Activated CD8-positive, alpha-beta memory T cell treated with anti-CD3 and anti-CD28 coated beads for 24 hours (primary cell): ENCODE results near the gene ARL16.

Experiments used
- DNase-seq: peaks from one replicate; pipeline ENCODE4 v3.0.0-alpha.2; 2020

Gene ARL16, protein sequence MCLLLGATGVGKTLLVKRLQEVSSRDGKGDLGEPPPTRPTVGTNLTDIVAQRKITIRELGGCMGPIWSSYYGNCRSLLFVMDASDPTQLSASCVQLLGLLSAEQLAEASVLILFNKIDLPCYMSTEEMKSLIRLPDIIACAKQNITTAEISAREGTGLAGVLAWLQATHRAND

DNA sequence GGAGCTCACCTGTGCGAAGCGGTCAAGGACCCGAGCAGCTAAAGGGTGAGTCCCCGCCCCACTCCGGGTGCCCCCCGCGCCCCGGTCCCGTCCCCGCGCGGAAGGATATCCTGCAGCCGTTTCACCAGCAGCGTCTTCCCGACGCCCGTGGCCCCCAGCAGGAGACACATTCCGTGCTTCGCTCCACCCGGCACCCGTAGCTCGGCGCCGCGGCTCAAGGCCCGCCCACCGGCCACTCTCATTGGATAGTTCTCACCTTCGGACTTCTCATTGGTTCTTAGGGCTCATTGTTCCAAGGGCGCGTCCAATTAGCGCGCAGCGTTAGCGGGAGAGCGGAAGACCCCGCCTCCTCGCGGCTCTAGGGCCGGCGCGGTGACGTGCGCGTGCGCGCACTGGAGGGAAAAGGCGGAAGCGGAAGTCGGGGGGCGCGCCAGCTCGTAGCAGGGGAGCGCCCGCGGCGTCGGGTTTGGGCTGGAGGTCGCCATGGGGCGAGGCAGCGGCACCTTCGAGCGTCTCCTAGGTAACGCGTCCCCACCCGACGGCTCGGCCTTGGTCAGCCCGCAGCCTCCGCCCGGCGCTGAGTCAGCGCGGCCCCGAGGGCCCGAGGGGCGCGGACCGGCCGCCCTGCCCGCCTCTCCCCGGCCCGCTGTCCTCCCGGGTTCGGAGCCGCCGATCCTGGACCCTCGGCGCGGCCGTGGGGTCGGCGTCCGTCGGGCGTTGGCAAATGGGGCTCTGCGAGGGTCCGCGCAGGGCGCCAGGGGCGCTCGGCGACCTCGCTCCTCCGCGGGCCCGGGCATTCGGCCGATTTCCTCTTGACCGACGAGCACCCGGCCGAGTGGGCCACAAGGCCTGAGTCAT lies at the start of gene ARL16, which contains the start of gene HGS:
ARL16 (minus strand) TSS at position 214 of the 858 bp plus-strand sequence; CDS start at position 170, 44 bp downstream.
HGS (plus strand) TSS at position 428 of the 858 bp plus-strand sequence; CDS start at position 484, 56 bp downstream.
- DNase-seq: peak; percentile 98

DNA sequence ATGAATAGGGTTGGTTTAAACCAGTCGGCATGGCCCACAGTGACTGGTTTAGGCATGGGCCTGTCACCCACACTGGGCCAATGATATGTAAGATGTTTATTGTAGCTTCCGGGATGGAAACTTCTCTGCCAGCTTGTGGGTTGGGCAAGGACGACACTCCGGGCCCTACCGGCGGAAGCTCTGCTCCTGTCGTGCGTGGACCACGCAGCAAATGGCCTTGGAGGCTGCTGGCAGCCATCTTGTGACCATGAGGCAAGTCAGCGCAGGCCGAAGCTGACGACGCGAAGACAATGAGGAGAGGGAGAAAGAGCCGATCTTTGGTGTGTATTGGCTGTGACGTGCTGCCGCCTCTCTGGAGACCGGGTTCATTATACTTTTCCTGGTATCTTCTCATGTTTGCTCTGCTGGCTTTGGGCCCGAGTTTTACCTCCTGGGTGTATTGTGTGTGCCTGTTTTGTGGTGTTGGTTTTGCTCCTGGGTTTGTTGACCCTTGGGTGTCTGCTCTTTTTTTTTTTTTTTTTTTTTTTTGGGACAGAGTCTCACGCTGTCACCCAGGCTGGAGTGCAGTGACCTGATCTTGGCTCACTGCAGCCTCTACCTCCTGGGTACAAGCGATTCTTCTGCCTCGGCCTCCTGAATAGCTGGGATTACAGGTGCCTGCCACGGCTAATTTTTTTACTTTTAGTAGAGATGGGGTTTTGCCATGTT lies 43.9 kb upstream of the ARL16 start:
- no peak for DNase-seq

DNA sequence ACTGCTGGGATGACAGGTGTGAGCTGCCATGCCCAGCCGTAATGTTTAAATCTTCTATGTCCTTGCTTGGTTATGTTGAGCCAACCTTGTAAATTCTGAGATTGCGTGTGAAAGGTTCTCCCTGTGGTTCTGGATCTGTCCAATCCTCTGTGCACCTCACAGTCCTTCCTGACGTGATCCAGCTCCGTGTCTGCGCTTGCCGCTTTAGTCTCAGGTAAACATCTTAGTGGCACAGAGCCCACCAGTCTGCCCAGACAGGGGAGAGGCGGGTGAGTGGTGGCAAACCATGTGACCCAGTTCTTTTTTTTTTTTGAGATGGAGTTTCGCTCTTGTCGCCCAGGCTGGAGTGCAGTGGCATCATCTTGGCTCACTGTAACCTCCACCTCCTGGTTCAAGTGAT lies 42.4 kb upstream of the ARL16 start:
- no peak for DNase-seq

DNA sequence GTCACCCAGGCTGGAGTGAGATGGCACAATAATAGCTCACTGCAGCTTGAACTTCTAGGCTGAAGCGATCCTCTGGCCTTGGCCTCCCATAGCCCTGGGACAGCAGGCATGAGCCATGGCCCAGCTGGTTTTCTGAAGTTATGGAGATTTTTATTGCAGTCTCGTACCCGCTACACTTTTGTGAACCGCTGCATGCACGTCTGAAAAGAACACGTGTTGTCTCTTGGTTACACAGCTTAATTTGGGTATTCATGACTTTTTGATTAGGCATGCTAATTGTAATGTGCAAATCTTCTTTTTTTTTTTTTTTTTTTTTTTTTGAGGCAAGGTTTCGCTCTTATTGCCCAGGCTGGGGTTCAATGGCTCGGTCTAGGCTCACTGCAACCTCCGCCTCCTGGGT lies 41.8 kb upstream of the ARL16 start:
- DNase-seq: no peak

DNA sequence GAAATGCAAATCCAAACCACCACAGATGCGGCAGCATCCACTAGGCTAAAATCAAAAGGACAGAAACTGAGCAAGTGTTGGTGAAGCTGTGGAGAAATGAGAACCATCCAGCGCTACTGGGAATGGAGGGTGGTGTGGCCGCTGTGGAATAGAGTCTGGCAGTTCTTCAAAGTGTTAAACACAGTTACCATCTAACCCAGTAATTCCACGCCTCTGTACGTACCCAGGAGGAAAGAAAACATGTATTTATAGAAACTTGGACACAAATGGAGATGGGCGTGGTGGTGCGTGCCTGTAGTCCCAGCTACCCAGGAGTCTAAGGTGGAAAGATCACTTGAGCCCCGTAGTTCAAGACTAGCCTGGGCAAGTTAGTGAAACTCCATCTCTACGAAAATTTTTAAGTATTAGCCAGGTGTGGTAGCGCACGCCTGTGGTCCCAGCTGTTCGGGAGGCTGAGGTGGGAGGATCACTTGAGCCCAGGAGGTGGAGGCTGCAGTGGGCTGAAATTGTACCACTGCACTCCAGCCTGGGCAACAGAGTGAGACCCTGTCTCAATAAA lies 40.1 kb upstream of the ARL16 start:
- DNase-seq: no peak

DNA sequence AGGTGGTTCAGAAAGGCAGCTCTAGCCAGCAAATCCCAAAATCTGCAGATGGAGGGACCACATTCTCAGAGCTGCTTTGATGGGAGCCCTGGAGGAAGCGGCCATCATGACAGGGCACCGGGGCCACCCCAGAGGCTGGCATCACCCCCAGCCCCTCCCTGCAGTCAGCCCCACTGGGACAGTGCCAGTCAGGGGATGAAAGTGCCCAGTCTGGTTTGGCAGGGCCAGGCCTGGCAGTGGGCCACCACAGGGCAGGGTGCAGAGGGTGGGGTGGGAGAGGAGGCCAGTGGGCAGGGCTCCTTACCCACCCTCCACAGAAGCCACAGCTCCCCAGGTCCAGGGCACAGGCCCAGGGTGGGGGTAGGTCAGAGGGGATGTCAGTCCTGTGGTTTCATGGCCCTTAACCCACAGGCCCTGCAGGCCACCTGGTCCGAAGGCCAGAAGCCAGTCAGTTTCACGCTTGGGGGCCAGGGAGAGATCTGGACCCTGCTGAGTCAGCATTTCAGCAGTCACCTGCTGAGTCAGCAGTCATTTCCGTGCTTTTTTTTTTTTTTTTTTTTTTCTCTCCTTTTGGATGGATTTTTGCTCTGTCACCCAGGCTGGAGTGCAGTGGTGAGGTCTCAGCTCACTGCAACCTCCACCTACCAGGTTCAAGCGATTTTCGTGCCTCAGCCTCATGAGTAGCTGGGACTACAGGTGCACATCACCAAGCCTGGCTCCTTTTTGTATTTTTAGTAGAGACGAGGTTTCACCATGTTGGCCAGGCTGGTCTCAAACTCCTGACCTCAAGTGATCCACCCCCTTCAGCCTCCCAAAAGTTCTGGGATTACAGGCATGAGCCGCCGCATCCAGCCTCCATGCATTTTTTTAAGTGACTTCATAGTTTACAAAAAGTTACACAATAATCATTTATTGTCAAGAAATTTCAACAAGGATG lies 38.9 kb upstream of the ARL16 start:
- no peak for DNase-seq

DNA sequence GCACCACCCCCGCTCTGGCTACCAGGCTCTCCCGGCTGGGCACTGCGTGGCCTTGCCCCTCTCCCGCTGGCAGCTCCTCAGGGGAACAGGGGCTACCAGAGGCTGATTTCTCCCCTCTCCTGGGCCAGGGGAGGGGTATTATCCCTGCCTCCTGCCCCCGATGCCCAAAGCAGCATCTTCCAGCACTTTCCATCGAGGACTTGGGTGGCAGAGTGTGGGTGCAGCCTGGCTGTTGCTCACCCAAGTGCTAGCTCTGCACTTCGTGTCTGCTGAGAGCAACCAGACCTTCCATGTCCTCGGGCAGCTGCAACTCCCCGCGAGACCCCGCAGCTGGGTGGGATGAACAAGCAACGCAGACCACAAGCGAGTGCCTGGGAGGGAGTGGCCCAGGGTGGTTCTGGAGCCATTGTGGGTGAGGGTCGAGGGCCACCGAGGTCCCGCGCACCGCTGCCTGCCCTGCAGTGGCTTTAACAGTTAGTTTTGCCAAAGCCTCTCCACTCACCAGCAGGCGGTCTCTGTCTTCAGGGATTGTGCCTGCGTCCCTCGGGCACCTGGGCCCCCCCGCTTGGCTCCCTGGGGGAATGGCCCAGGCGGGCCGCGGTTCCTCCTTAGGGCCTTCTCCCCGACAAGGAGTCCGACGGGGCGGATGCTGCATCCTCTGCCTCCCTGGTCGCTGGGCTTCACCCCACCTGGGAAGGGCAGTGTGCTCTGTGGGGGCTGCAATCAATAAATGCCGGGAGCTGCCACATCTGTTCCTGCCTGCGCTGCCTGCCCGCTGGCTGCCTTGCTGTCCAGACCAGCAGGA lies 36.9 kb upstream of the ARL16 start:
- DNase-seq: no peak

DNA sequence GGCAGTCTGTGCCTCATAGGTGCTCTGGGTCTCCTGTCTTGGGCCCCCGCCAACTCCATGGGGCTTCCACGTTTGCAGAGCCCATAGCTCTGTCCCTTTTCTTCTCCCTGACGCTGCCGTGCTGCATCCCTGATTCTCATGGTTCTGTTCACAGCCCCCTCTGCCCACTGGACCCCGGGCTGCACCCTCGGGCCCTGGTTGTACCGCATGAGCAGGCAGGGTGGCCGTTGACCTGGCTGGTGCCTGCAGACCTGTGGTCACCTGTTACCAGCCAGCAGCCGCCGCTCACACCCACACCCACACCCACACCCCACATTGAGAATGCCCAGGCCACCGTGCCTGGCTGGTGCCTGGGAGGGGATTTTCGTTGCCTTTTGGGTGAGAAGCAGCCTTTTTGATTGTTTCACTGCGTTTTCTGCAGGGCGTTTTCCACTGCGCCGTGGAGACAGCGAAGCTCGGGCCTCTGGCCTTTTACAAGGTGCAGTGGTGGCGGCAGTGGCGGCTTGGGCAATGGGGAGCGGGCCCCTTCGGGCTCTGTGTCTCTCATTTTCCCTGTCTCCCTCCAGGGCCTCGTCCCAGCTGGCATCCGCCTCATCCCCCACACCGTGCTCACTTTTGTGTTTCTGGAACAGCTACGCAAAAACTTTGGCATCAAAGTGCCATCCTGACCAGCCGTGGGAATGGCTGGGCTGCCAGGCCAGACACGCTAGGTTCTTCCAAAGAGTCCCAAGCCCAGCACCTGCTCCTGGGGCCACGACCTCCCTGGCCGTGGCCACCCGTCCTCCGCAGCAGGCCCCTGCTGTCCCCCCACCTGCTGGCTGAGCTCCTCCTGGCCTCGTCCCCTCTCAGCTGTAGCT lies 36.0 kb upstream of the ARL16 start:
- DNase-seq: no peak

DNA sequence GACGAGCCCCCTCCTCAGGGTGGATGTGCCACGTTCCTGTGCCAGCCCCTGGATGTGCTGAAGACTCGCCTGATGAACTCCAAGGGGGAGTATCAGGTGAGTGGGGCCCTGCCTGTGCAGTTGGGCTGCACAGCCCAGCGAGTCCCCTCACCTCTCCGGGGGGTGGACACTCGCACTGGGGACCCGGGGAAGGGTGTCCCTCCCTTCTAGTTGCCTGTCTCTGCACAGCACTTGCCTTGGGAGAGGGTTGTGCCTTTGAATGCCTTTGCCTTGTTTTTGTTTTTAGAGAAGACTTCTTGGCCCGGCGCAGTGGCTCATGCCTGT lies 34.1 kb upstream of the ARL16 start:
- DNase-seq: no peak

DNA sequence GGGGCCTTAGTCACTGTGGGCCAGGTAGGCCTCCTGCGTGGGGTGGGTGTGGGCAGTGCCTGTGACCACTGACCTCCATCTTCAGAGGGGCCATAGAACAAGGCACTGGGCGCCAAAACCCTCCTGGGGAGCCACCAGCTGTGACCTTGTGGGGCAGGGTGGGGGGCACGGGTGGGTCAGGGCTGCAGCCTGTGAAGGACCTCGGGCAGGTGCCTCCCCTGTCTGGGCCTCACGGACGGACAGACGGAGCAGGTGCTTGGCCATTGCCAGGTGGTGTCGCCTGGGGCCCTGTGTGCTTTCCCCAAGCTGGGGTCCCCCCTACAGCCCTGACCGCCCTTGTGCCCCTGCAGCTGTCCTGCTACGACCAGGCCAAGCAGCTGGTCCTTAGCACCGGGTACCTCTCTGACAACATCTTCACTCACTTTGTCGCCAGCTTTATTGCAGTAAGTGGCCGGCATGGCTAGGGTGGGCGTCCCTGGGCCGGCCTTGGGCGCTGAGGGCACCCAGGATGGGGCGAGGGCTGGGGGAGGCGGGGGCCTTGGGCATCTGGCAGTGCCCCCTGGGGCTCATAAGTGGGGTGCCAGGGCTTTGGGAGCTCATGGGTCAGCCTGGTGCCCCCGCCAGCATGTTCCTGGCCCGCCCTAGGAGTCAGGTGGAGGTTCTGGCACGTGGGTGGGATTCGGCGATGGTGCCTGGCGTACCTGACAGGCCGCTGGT lies 33.6 kb upstream of the ARL16 start:
- no peak for DNase-seq

DNA sequence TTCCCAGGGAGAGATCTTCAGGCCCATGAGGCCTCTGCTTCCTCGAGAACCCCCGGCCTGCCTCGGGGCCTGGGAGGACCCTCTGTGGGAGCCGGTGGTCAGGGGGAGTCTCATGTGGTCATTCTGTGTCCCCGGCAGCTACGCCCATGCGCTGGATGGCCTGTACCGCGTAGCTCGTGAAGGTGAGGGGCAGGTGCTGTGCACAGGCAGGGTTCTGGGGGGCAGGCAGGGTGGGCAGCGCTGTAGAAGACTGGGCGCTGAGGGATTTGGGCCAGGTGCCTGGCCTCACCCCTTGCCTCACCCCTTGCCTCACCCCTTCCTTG lies 33.0 kb upstream of the ARL16 start:
- no peak for DNase-seq

DNA sequence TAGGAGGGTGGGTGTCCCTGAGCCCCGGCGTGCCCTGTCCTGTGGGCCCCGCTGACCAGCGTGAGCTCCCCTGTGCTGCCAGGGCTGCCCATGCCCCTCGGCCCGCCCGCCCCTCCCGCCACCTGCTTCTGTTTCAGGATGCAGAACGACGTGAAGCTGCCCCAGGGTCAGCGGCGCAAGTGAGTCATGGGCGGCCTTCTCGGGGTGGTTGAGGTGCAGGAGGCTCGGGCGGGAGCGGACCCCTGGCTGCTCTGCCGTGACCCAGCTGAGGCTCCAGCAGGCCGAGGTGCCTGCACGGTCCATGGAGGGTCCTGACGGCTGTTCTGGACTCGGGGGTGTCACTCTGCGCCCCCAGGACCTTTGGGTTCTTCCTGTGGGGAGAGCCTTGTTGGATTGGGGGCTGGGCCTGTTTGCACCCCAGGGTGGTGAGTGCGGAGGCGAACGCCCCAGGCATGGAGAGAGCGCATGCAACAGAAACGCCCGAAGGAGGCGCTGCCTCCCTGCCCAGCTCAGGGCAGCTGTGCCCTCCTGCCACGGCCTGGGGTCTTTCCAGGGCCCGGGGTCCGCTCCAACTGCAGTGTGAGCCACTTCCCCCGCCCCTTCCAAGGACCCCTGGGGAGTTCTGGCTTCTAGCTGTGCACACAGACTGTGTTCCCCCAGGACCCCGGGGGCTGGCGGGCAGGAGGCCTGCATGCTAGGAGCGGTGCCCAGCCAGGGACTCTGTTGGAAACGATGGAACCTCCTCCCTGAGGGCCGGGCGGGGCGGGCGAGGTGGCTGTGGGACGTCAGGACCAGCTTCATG lies 32.5 kb upstream of the ARL16 start:
- DNase-seq: no peak

DNA sequence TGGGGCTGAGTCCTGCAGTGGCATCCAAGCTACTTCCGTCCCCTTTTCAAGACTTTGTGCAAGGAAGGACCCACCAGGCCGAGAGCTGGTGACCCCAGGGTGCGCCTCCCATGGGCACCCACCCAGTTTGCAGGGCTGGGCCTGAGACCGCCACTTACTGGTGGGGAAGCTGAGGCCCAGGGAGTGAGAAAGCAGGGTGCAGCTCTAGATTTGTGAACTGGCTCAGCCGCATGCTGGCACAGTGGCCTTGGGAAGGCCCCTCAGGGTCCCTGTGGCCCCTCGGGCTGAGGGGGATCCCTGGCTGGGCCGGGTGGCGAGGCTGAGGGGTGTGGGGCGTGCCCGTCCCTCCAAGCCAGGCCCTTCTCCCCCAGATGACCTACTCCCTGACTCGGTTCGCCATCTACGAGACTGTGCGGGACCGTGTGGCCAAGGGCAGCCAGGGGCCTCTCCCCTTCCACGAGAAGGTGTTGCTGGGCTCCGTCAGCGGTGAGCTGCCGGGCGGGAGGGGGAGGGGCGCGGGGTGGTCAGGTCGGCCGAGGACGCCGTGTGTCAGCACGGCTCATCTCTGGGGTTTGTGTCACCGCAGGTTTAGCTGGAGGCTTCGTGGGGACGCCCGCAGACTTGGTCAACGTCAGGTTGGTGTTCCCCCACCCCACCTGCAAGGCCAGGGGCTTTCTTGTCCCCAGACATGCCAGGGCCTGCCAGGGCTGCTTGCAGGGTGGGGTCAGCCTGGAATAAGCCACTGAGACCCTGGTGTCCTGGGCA lies 31.7 kb upstream of the ARL16 start:
- no peak for DNase-seq

DNA sequence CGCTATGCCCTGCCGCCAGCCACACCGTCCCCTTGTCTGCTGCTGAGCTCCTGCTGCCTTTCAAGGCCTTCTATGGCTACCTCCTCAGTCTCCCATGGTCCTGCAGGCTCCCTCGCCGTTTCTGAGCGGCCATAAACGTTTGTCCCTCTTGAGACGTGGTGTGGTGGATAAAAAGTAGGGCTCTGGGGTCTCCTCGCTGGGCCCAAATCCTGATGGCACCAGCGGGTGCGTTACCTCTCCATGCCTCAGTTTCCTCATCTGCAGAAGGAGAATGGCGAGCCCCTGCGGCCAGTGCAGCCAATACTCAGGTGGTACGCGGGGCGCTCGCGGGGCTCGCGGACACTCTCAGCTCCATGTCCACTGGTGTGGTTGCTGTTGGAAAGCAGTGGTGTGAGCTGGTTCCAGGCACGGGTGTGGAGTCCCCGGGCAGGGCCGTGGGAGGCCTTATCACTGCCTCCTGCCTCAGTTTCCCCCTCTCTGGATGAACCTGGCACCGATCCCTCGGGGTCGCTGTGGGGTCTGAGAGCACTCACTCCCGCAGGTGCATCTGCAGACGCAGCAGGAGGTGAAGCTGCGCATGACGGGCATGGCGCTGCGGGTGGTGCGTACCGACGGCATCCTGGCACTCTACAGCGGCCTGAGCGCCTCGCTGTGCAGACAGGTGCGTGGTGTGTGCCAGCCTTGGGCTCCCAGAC lies 31.0 kb upstream of the ARL16 start:
- DNase-seq: no peak

DNA sequence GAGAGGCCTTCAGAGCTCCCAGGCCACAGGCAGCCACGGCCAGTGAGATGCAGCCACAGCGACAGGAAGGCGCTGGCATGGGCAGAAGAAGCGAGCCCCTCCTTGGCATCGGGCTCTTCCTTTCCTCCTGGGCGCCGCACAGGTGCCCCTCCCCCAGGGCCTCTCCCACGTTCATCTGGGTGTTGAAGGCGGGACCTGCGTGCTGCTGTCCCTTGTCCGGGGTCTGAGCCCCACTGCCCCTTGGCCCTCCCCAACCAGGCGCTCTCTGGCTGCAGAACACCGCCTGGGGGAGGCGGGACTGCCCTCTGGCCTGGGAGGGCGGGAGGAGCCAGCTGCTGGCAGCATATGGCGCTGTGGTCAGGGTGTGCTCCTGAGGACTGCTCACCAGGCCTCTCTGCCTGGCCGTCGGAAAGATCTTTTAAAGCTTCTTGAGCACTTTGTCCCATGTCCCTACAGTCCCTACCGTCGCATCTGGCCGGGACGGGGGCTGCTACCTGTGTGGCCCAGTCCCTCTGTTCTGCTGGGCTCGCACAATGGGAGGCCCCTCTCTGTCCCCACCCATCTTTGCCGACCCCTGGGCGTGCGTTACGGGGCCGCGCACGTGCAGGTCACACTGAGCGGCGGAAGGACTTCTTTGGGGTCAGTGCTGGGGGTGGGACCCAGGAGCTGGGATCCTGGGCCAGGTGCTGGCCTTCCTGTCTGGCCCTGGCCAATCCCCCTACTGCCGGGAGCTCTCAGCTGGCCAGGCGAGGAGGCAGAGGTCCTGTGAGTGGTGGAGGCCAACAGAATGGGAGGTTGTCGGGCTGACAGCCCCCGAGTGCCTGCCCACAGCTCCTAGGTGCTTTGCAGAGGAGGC lies 30.2 kb upstream of the ARL16 start:
- DNase-seq: no peak

DNA sequence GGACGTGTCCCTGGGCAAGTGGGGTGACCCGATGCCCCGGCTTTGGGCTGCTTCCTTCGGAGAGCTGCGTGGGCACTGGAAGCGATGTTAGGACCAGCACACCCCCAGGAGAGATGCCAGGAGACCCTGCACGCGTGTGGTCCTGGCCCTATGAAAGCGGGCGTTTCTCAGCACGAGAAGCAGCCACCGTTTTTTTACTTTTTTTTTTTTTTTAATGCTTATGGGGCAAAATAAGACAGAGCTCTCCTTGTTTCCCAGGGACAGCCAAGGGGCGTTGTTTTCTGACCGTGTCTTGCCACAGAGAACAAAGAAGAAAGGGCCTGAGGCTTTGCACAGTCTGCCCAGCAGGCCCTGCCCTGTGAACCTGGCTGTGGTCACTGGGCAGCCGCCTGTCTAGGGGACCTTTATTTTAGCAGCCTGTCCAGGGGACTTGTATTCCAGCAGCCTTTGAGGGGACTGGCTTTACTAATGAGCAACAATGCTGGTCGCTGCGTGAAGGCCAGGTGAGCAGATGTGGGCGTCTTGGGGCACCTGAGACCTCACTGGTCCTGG lies 29.5 kb upstream of the ARL16 start:
- DNase-seq: no peak
